SK-N-MC (cell line): Measurements from ENCODE around the gene MKLN1.

Experiments
- EZH2 ChIP-seq: fragments of 200-600 bp; sonication (generic); IDR thresholded peaks from one replicate; pipeline ENCODE4 v1.6.1; 2017; ENCODE audit warnings: antibody characterized with exemption
- POLR2AphosphoS5 ChIP-seq: IDR thresholded peaks from 2 replicates; pipeline ENCODE4 v1.6.1; 2012; ENCODE audit warnings: mild to moderate bottlenecking, low read depth, low read length, borderline replicate concordance

- TF ChIP-seq POLR2AphosphoS5 (no peak), EZH2 (no peak)
These were observed 211.1 kb downstream of the MKLN1 start for GRCh38 chr7:131538813-131539179.
